H1 (cell line): ENCODE measurements around the gene REPS2.

Experiments used
- CTCF ChIP-seq, 3 experiments: IDR thresholded peaks; 1 replicate in 2 of 3; 2 replicates in 1 of 3; pipeline versions ENCODE4 v1.5.1 to v1.6.1; 2011; ENCODE audit warnings: low read length in 3 of 3, mild to moderate bottlenecking in 3 of 3, inconsistent platforms in 2 of 3, low read depth in 1 of 3, moderate library complexity in 1 of 3; ENCODE audit not compliant: insufficient read depth in 1 of 3; ENCODE audit errors: control extremely low read depth in 1 of 3
- POLR2AphosphoS5 ChIP-seq: IDR thresholded peaks from 2 replicates; pipeline ENCODE4 v1.6.1; 2011; ENCODE audit warnings: low read depth, low read length
- RBBP5 ChIP-seq: IDR thresholded peaks from 2 replicates; pipeline ENCODE4 v1.7.1; 2012; ENCODE audit warnings: low read depth, mild to moderate bottlenecking, inconsistent platforms, low read length, moderate library complexity, borderline replicate concordance
- SIN3A ChIP-seq, 2 experiments: IDR thresholded peaks in 1 of 2; conservative IDR thresholded peaks in 1 of 2; 2 replicates each; pipeline ENCODE4 v1.6.1; 2011 to 2012; ENCODE audit warnings: low read length in 2 of 2, improper control_type of control experiment in 1 of 2, low read depth in 1 of 2, mild to moderate bottlenecking in 1 of 2
- TAF1 ChIP-seq: IDR thresholded peaks from 2 replicates; pipeline ENCODE4 v1.6.1; 2011; ENCODE audit warnings: mild to moderate bottlenecking, low read depth, low read length
- YY1 ChIP-seq: IDR thresholded peaks from 2 replicates; pipeline ENCODE4 v1.6.1; 2011; ENCODE audit warnings: low read depth, mild to moderate bottlenecking, low read length

DNA sequence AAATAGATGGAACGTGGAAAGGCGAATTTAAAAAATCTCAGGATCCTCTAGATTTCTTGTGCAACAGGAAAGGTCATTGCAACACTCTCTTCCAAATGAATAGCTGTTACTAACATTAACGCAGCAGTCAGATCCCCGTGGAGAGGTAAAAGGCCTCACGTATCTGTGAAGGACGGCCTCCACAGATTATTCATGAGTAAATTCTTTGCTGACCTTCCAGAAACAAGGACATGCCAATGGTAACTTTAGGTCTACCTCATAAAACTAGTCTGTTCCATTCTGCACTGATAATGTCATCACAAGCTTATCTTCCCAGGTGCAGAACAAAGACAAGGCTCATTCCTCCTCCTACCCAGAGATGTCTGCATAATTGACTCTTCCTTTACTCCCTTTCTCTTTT, 16.1 kb upstream of the REPS2 start:
- TF ChIP-seq YY1 (no peak), POLR2AphosphoS5 (no peak), TAF1 (no peak), SIN3A (conservative IDR thresholded peaks at IDR 0.05 in 1 of 2, IDR thresholded peaks at IDR 0.05 in 1 of 2; ENCODE audit: low read depth in 1 of 2, low read length in 2 of 2) (no peak), RBBP5 (no peak), CTCF (IDR thresholded peaks at IDR 0.05; ENCODE audit: control extremely low read depth in 1 of 3, insufficient read depth in 1 of 3, low read depth in 1 of 3, low read length in 3 of 3) (no peak)
